Measurements from ENCODE around the gene BPNT1.
"Not testable (repeated sequence)": the region's sequence is repeated elsewhere in the genome, so short reads cannot be mapped to it uniquely, and the experiment has no call there.

Gene BPNT1

GRCh38 chr1:220077887-220078286 is 11.7 kb downstream of the BPNT1 start:
- no peak for DNase-seq (ENCODE audit: low read depth)

GRCh38 chr1:220076861-220077762 is 12.5 kb downstream of the BPNT1 start:
- no peak for DNase-seq (ENCODE audit: low read depth)

DNA sequence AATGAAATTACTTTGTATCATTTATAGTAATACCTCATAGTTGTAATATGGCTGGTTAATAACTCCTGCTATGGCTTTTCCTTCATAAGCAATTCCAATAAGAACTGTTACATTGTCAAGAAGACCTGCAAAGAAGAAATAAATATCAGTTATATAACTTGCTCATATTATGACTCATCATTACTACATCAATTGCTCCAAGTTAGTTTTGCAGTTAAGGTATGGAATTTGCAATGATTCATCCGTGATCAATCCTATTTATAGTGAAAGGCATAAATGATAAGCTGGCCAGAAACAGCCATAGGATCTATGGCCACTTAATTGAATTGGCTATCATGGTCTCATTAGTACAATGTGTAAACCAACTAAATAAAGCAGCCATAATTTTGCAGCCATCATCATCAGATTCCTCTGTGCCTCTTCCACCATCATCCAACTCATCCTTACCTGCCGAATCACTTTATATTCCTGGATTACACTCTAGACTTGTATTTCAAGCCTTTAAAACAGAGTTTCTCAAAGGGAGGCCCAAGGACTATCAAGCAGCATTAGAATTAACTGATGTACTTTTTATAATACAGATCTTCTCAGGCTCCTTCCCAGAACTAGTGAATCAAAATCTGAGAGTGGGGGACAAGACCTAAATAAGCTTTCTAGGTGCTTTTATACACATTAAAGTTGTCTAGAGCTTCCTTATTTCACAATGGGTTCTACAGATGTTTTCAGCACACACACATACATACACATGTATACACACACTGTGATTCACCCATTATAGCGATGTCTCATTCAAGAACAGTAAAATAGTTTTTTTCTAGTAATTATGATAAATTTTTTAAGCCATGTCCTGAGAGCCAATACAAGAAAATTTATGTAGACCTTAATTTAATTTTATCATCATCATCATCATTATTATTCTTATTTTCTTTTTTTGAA is 22.1 kb downstream of the BPNT1 start:
- DNase-seq (ENCODE audit: low read depth) = no peak

- DNase-seq (ENCODE audit: low read depth) = no peak
These were observed 27.0 kb downstream of the BPNT1 start for GRCh38 chr1:220062629-220063028.

DNA sequence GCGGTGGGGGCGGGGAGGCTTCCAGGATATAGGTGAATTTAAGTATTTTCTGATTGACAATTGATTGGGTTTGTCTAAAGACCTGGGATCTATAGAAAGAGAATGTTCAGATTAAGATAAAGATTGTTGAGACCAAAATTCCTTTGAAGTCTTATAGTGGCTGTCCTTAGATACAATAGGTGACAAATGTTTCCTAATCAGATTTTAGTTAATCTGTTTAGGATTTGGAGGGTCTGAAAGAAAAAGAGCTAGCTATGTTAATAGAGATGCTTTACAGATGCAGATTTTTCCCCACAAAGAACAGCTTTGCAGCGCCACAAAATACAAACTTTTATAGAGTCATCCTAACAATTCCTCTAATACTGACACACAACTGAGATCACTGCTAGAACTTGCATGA is 28.7 kb downstream of the BPNT1 start:
- DNase-seq (ENCODE audit: low read depth) = no peak

GRCh38 chr1:220056374-220056773 is 33.2 kb downstream of the BPNT1 start:
- no peak for DNase-seq (ENCODE audit: low read depth)

DNA sequence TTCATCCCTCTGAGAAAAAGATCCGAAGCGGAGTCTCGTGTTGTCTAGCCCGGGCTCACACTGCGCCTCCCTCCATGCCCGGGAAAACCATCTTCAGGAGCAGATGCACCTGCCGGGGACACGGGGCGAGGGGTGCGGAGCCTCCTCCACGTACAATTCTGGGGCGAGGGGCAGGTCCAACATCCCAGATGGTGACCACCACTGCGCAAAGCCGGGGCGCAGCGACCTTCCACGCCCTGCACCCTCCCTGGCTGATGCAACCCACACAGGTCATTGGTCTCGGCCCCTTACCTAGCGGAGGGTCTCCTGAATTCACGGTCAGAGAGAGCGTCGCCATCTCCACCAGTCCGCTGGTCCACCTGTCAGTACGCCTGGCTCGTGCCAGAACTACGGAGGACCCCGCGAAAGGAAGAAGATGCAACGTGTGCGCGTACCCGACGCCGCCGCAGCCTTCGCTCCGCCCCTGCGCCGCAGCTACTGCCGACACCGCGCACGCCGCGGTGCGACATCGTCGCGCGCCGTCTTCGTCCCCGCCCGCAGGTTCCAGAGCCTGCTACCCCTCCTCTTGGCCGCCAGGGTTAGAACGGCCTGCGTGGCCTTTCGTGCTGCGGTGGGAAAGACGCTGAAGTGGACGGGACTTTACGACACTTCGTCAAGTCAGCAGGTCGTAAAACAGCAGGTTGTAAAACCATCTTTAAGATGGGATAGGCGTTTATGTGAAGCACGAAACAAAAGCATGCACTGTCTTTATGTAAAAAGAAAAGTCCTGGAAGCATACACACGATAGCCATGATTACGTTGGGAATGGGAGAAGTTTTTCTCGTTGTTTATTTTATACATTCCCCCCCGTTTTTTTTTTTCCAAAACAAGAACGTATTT is 43.3 kb downstream of the BPNT1 start, which contains the start of gene EPRS1:
EPRS1 (minus strand) TSS at position 454 of the 879 bp plus-strand sequence; CDS start at position 337, 117 bp downstream.
- peak; percentile 77 for DNase-seq (ENCODE audit: low read depth)

GRCh38 chr1:220045356-220046051 is 44.1 kb downstream of the BPNT1 start:
- DNase-seq (ENCODE audit: low read depth) = no peak

- DNase-seq (ENCODE audit: low read depth) = no peak
These were observed 44.8 kb downstream of the BPNT1 start for GRCh38 chr1:220044678-220045355.

DNA sequence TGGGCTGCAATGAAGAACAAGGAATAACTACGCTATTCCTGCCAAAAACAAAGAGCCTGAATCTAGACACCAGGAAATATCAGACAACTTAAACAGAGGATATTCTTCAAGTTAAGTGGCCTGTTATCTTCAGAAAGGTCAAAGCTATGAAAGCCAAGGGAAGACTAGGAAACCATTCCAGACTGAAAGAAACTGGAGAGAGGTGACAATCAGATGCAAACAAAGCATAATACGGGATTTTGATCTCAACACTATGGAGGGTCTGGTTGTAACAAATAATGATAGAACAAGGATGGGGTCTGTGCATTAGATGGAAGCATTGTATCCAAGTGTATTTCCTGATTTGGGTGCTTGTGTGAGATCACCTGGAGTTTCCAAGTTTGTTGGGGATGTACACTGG is 45.9 kb downstream of the BPNT1 start:
- no peak for DNase-seq (ENCODE audit: low read depth)

- DNase-seq (ENCODE audit: low read depth) = no peak
These were observed 49.5 kb downstream of the BPNT1 start for GRCh38 chr1:220040028-220040596.

GRCh38 chr1:220038640-220039039 is 50.9 kb downstream of the BPNT1 start:
- DNase-seq (ENCODE audit: low read depth) = no peak

DNA sequence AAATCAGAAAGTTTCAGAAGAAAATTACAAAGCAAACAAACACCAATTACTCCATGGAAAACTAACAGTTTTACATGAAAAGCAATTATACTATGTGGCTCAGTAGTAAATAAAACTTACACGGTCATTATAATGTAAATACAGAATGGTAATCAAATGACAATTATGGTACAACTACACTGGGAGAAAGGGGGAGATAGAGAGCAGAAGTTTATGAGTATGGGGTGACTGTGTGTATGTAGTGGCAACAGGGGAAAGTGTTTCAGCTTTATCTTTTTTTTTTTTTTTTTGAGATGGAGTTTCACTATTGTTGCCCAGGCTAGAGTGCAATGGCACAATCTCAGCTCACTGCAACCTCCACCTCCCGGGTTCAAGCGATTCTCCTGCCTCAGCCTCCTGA is 51.8 kb downstream of the BPNT1 start:
- DNase-seq (ENCODE audit: low read depth) = not testable (repeated sequence)

DNA sequence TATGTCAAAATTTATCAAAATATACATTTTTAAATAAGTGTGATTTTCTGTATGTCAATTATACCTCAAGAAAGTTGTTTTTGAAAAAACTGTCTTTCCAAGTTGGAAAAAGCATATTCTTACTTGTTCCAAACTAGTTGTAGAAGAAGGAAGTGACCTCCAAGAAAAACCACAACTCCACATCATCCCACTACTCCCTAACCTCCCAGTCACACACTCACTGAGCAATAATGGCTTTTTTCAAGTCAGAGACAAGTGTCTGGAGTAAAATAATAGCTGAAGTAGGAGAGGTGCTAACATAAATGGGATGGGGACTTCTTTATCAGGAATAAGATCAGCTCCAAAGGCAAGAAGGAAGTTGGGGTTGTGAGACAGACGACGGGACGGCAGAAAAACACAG is 56.7 kb downstream of the BPNT1 start:
- DNase-seq (ENCODE audit: low read depth) = no peak

GRCh38 chr1:220031287-220031686 is 58.3 kb downstream of the BPNT1 start:
- no peak for DNase-seq (ENCODE audit: low read depth)

DNA sequence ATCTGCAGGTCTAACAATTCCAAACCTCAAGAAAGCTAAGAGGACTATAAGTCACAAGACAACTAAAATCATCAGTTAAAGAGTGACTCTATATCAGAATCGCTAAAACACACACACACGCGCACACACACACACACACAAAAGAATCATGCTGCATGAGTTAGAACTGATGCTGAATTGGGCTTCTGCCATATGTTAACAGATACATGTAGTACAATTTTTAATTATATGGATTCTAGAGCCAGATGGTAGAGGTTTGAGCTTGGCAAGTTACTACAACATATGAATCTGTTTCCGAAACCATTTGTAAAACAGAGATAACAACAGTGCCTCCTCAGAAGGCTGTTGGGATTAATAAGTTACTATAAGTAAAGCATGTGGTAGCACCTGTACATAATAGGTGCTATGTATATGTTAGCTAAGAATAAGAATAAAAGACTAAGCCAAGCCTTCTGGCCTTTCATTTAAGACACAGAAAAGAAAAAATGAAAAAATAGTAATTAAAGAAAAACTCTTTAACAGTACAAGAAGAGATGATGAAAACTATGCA is 61.2 kb downstream of the BPNT1 start:
- no peak for DNase-seq (ENCODE audit: low read depth)

DNA sequence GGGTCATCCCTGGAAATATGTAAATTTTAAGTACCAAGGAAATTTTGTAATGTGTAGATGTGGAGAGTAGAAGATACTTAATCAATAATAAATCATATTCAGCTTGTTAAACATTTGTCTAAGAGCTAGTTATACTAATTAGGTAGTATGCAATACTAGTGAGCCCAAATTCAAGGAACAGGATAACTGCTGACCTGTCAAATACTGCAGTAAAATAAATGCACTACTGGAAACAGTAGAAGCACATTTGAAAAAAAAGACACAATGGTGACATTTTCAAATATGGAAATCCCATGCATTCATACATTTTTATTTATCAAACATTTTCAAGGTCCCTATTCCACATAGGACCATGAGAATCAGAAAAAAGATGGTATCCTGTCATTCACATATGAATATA is 70.5 kb downstream of the BPNT1 start:
- DNase-seq (ENCODE audit: low read depth) = no peak

DNA sequence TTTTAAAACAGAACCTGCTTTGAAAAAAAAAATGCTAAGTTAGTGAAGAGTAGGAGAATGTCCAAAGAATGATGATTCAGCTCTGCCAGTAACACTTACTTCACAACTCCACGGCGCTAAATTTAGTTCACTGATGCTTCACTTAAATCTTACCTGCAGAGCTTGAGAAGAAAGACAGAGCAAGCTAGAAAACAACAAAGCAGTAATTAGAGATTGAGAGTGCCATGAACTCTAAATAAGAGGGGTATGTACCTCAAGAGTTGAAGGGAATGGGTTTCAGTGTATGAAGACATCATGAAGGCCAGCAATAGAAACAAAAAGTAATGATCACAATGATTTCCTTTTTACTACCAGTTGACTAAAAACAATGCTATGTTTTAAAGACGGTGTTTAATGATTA is 76.1 kb downstream of the BPNT1 start:
- no peak for DNase-seq (ENCODE audit: low read depth)

DNA sequence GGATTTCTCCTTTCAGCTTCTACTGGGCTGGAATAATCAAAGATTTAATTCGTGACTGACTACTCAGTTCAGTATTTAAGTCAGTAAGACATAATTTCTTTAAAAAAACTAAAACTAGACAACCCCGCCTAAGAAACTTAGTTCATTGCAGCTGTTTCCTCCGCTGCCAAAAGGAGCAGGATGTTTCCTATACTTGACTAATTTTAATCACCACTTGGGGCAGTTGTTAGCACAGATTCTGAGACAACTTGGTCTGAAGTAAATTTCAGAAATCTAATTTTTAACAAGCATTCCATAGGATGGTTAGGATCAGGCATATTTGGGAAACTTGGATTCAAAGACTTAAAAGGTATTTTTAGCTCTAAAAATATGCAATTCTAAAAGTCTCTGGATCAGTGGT is 77.3 kb downstream of the BPNT1 start:
- no peak for DNase-seq (ENCODE audit: low read depth)

DNA sequence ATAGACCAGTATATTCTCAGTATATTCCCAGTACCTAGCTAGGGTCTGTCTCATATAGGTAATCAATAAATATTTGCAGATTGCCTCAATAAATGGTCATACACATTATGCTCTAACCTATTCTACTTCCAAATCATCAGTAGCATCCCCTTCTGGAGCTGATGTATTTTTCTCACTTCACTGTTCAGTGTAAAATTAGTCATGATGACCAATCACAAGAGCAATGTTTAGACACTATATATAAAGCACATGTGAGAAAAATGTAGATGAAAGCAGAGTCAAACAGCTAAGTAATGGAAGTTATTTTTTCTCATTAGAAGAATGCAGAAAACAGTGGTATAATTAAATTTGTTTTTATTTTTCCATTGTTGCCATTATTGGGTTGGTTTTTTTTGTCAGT is 78.0 kb downstream of the BPNT1 start:
- DNase-seq (ENCODE audit: low read depth) = no peak
